Choroid plexus epithelial cell (primary cell): Measurements from ENCODE around the gene BCAS2.

ENCODE experiments used
- DNase-seq: peaks from one replicate; pipeline ENCODE4 v3.0.0-alpha.2; 2010; ENCODE audit warnings: low read depth
- H3K4me3 ChIP-seq: 2 replicates; pipeline ENCODE4 v1.5.1; 2011; ENCODE audit warnings: low read depth, mild to moderate bottlenecking, control low read depth, low read length, moderate library complexity
- CTCF ChIP-seq: conservative IDR thresholded peaks from 2 replicates; pipeline ENCODE4 v1.5.1; 2011; ENCODE audit warnings: low read depth, mild to moderate bottlenecking, control low read depth, inconsistent platforms, low read length, moderate library complexity

The BCAS2 gene

GRCh38 chr1:114609026-114609425 lies 27.6 kb upstream of the BCAS2 start:
- no peak for TF ChIP-seq CTCF
- DNase-seq: no peak
- H3K4me3 ChIP-seq: no peak overlapping the region

DNA sequence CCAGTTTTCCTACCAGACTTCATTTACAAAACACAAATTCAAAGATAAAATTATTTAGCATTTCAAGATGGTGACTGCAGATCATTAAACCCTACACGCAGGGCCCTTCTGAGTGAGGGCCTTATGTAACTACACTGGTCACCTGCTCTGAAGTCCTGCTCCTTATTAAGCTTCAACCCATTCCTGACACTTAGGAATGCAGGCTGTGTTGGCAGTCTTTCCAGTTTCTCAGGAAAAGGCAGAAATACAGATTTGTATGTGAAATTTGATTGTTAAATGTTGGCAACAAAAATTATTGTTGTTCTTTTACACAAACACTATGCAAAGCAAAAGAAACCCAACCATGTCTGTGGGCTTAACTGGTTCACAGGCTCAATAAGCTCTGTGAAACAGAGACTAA lies 25.8 kb upstream of the BCAS2 start:
- no peak for TF ChIP-seq CTCF
- DNase-seq: no peak
- H3K4me3 ChIP-seq: no peak overlapping the region

- H3K4me3 ChIP-seq: no peak overlapping the region
- no peak for DNase-seq
- no peak for TF ChIP-seq CTCF
These were observed 16.5 kb upstream of the BCAS2 start for GRCh38 chr1:114597949-114598348.

GRCh38 chr1:114595602-114596001 lies 14.2 kb upstream of the BCAS2 start:
- no peak for DNase-seq
- H3K4me3 ChIP-seq: no peak overlapping the region
- TF ChIP-seq CTCF: no peak

DNA sequence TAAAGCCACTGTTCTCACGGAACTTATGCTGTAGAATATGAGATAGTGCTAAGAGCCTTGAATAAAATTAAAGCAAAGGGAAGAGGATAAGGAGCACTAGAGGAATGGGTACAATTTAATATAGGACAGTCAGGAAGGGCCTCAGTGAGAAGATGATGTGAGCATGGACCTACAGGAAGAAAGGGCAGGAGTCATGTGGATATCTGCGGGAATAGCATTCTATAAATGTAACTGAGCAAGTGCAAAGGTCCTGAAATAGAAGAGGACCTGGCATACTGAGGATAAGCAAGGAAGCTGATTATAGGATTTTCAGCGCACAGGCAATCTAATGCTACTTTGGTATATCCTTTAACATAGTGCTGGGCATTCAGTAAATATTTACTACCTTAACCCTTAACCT lies 12.6 kb upstream of the BCAS2 start:
- TF ChIP-seq CTCF: no peak
- no peak for DNase-seq
- no peak overlapping the region for H3K4me3 ChIP-seq

DNA sequence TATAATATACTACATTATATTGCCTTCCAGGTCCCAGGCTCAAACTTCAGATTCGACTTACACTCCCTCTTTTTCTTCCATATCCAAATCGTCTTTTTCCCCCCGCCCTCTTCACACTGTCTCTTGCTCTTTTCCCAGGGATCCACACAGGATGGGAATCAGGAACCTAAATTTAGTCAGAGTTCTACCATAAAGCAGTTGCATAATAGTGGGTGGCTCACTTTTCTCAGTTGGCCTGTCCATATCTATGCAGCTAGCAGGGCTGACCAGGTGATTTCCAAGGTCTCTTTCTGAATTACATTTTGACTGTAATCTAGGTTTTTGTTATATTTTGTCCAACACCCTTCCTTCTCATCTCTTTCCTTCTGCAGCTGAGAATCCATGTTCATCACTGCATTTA lies 7.7 kb upstream of the BCAS2 start:
- no peak overlapping the region for H3K4me3 ChIP-seq
- TF ChIP-seq CTCF: no peak
- DNase-seq: no peak

- no peak for DNase-seq
- TF ChIP-seq CTCF: no peak
- no peak overlapping the region for H3K4me3 ChIP-seq
These were observed 6.8 kb upstream of the BCAS2 start for GRCh38 chr1:114588196-114588689.
